HG02678 (cell line): ENCODE measurements around the gene SPIN2B.

Experiments
- ATAC-seq: cut with Tn5 transposase; IDR thresholded peaks from one replicate; pipeline ENCODE4 v1.9.1; 2021; ENCODE audit warnings: mild to moderate bottlenecking, moderate library complexity; ENCODE audit not compliant: unreplicated experiment

Gene SPIN2B

DNA sequence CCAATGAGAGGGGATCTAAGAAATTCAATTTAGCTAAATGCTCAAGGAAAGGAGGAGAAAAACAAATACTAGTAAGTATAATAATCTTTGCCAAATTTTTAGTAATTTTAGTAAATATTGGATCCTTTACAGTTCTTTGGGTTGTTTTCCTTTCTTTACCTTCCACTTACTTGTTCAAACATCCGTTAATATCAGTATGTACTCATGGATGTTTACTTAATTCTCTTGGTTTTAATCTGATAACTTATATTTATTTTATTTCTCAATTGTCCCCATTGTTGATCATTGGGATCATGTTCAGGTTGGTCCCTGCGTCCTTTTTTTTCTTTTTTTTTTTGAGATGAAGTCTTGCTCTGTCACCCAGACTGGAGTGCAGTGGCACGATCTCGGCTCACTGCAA lies 46.9 kb downstream of the SPIN2B start:
- ATAC-seq, result no peak

DNA sequence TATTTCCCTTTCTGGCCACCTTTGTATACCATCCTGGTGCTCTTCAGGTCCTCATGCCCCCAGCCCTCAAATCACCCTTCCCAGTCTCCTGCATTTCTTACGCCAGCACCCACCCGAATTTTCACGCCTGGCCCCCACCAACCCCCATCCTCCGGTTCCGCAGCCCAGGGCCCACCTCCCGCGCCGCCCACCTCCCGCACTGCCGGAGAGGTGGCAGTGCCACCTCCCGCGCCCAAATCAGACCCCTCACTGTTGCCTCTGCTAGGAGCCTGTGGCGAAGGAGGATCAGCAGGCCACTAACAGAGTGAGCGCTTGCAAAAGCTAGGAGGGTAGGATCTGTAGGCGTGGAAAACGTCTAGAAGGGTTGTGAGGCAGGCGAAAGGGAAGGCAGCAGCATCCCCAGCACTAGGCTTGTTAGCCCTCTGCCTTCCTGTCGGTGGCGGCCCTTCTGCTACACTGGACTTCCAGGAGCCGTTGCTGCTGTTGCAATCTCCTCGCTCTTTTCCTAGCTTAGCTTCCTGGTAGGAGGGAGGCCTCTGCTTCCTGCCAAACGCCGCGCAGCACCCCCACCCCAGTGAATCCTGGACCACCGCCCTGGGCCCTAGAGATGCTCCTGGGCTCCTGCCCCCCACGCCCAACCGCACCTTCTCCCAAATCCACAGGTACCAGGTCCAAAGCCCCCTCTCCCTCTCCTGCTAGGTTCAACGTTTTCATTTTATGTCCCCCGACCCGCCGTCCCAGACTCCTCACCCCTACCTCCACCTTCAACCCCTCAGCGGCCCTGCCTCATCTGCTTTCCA lies 51.0 kb downstream of the SPIN2B start:
- ATAC-seq, result no peak
